ENCODE data around the gene NCOA3. TPM values are rescaled to one million over a fixed set of nuclear protein-coding genes. Genes with fewer than 3 reads are reported as not detected.

The NCOA3 gene
- total RNA-seq, 1 experiment from 2014 or later: 23.3 TPM

DNA sequence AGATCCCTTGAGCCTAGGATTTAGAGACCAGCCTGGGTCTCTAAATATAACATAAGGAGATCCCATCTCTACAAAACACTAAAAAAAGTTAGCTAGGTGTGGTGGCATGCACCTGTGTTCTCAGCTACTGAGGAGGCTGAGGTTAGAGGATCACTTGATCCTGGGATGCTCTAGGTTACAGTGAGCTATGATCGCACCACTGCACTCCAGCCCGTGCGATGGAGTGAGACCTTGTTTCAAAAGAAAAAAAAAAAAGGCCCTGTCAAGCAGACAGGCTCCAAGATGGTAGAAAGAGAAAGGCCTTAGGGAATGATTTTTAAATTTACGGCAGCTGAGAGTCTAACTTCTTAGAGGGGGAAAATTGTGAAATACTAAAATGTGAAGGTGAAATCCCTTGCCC lies 22.6 kb upstream of the NCOA3 start:
- H2BK5ac ChIP-seq (ENCODE audit: insufficient read length, low read length): no peak overlapping the region
- no peaks in the 10 kb centered on the region for H3K79me2 ChIP-seq (ENCODE audit: insufficient read depth, low read length)
- no peak overlapping the region for H2AFZ ChIP-seq (ENCODE audit: low read length)
- no peak overlapping the region for H3K4me2 ChIP-seq (ENCODE audit: insufficient read depth, insufficient read length, low read length)
- DNase-seq: no peak
- H4K8ac ChIP-seq (replicated peaks; ENCODE audit: insufficient read length, low read depth, low read length): no peak overlapping the region
- H2BK120ac ChIP-seq (ENCODE audit: low read depth, low read length, poor library complexity, severe bottlenecking): no peak overlapping the region
- H3K18ac ChIP-seq (ENCODE audit: insufficient read length, low read depth, low read length): no peak overlapping the region
- H3K4me1 ChIP-seq (ENCODE audit: insufficient read depth, low read length): no peaks in the 10 kb centered on the region
- no peak overlapping the region for H2BK20ac ChIP-seq (ENCODE audit: low read depth, low read length, poor library complexity, severe bottlenecking)
- H3K27me3 Mint-ChIP-seq (ENCODE audit: low read depth): no peaks in the 10 kb centered on the region
- H4K20me1 ChIP-seq (ENCODE audit: control insufficient read depth, insufficient read depth, insufficient read length): no peaks in the 10 kb centered on the region
- no peak overlapping the region for H4K5ac ChIP-seq (ENCODE audit: insufficient read length, low read depth, low read length)
- H3K56ac ChIP-seq (ENCODE audit: insufficient read length, low read depth, low read length): no peak overlapping the region
- H3K27ac Mint-ChIP-seq: no peak overlapping the region; a peak in 2 of 7 replicates
- H2BK12ac ChIP-seq (ENCODE audit: insufficient read length, low read depth, low read length): no peak overlapping the region
- no peaks in the 10 kb centered on the region for H3K36me3 Mint-ChIP-seq (ENCODE audit: insufficient read depth in 1 of 3, low read depth in 3 of 3)
- no peaks in the 10 kb centered on the region for H3K9me3 Mint-ChIP-seq
- no peak overlapping the region for H3K4me3 Mint-ChIP-seq
- no CpG with 5 or more reads among the region's 4 CpGs for WGBS (ENCODE audit: extremely low coverage, insufficient read length, low lambda C conversion rate)
- H3K4me1 Mint-ChIP-seq: no peaks in the 10 kb centered on the region
- H2BK15ac ChIP-seq (ENCODE audit: low read depth, low read length): no peak overlapping the region
- no peak overlapping the region for H2AK5ac ChIP-seq (ENCODE audit: insufficient read length, low read length)
- no peak overlapping the region for H3K23ac ChIP-seq (ENCODE audit: insufficient read length, low read depth, low read length)
- no peak overlapping the region for H3K4ac ChIP-seq (ENCODE audit: low read depth, low read length)
- H3K9ac ChIP-seq (ENCODE audit: extremely low read depth, insufficient read length, low read length): no peak overlapping the region
- H4K91ac ChIP-seq (ENCODE audit: insufficient read length, low read depth, low read length): no peak overlapping the region
- no peak overlapping the region for H3K27ac ChIP-seq (ENCODE audit: insufficient read length, low read depth, low read length)
- no peak overlapping the region for H3K14ac ChIP-seq (ENCODE audit: insufficient read depth, low read length)
- H3K9me3 ChIP-seq (ENCODE audit: control insufficient read depth, low read depth, low read length): no peaks in the 10 kb centered on the region
- no peaks in the 10 kb centered on the region for H3K27me3 ChIP-seq (ENCODE audit: insufficient read depth, low read length)
- no peak overlapping the region for H3T11ph ChIP-seq (ENCODE audit: low read length)
- TF ChIP-seq, protein P1, sequence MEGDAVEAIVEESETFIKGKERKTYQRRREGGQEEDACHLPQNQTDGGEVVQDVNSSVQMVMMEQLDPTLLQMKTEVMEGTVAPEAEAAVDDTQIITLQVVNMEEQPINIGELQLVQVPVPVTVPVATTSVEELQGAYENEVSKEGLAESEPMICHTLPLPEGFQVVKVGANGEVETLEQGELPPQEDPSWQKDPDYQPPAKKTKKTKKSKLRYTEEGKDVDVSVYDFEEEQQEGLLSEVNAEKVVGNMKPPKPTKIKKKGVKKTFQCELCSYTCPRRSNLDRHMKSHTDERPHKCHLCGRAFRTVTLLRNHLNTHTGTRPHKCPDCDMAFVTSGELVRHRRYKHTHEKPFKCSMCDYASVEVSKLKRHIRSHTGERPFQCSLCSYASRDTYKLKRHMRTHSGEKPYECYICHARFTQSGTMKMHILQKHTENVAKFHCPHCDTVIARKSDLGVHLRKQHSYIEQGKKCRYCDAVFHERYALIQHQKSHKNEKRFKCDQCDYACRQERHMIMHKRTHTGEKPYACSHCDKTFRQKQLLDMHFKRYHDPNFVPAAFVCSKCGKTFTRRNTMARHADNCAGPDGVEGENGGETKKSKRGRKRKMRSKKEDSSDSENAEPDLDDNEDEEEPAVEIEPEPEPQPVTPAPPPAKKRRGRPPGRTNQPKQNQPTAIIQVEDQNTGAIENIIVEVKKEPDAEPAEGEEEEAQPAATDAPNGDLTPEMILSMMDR (conservative IDR thresholded peaks at IDR 0.05): no peak
- H3K23me2 ChIP-seq (ENCODE audit: insufficient read length, low read depth, low read length, poor library complexity, severe bottlenecking): no peaks in the 10 kb centered on the region
- no peaks in the 10 kb centered on the region for H3K79me1 ChIP-seq (ENCODE audit: insufficient read depth, low read depth, low read length, poor library complexity, severe bottlenecking)

Measured in H9 (cell line).